K562 (cell line): ENCODE data around the gene PNKD. TPM values are rescaled to one million over a fixed set of nuclear protein-coding genes. Genes with fewer than 3 reads are reported as not detected.
A peak's percentile ranks its signal among the peaks of the same experiment; 100 is the strongest.

Experiments used
- ATAC-seq: fragments of 200-7000 bp; cut with Tn5 transposase; 3 replicates; pipeline ENCODE4 v1.9.1; 2020; ENCODE audit warnings: moderate library complexity
- BruUV-seq: library from RNA; stranded (reverse); fragments of 400-500 nt; replicated peaks from 2 replicates; lab custom pipeline; 2021; lab: Mats Ljungman, UMichigan
- CTCF ChIA-PET: fragments of 300-600 bp; formaldehyde crosslinking; extraction: SDS; loops from one replicate; lab custom pipeline; 2021; ENCODE audit warnings: low intra/inter-chr PET ratio; lab: Yijun Ruan, JAX
- POLR2A ChIA-PET: fragments of 300-600, 350-650 bp; sonication (Branson Sonifier 250); formaldehyde crosslinking; extraction: SDS; loops from one replicate; lab custom pipeline; 2021; ENCODE audit warnings: antibody characterized with exemption, inconsistent platforms; lab: Yijun Ruan, JAX
- DNase-seq, 4 experiments: peaks; one replicate each; pipeline versions ENCODE4 v3.0.0 to v3.0.0-alpha.2; 2011 to 2018; ENCODE audit warnings: low spot score in 3 of 4, mixed read lengths in 3 of 4; ENCODE audit errors: extremely low read depth in 1 of 4
- FAIRE-seq: peaks from 2 replicates; lab custom pipeline; 2011; peaks lifted over from hg19 to GRCh38; lab: Jason Lieb, UNC
- H2AFZ ChIP-seq: 2 replicates; pipeline ENCODE4 v1.6.0; 2011; ENCODE audit warnings: low read depth, low read length, control low read depth, inconsistent platforms
- H3K27ac ChIP-seq: fragments of 200-600 bp; 3 replicates; pipeline ENCODE4 v1.8.0; 2011; ENCODE audit warnings: low read depth, mild to moderate bottlenecking, control low read depth, inconsistent platforms, low read length, moderate library complexity, mixed read lengths; ENCODE audit errors: extremely low read depth
- H3K27me3 ChIP-seq, 2 experiments: fragments of 300-600 bp in 1 of 2; 2 replicates in 1 of 2; 3 replicates in 1 of 2; pipeline versions ENCODE4 v1.6.0 to v1.8.0; 2011; ENCODE audit warnings: inconsistent platforms in 2 of 2, low read length in 2 of 2, mild to moderate bottlenecking in 1 of 2, mixed read lengths in 1 of 2, moderate library complexity in 1 of 2; ENCODE audit not compliant: control insufficient read depth in 2 of 2, insufficient read depth in 2 of 2
- H3K36me3 ChIP-seq: fragments of 300-600 bp; 3 replicates; pipeline ENCODE4 v1.8.0; 2011; ENCODE audit warnings: mild to moderate bottlenecking, low read length, inconsistent platforms; ENCODE audit not compliant: control insufficient read depth, insufficient read depth
- H3K4me1 ChIP-seq, 2 experiments: fragments of 200-600 bp in 1 of 2; replicated peaks in 1 of 2; 2 replicates in 1 of 2; 3 replicates in 1 of 2; pipeline versions ENCODE4 v1.5.1 to v1.8.0; 2011; ENCODE audit warnings: inconsistent platforms in 2 of 2, low read length in 2 of 2, mild to moderate bottlenecking in 1 of 2, mixed read lengths in 1 of 2, moderate library complexity in 1 of 2; ENCODE audit not compliant: control insufficient read depth in 2 of 2, insufficient read depth in 2 of 2
- H3K4me2 ChIP-seq: 2 replicates; pipeline ENCODE4 v1.6.1; 2011; ENCODE audit warnings: low read length, control low read depth, inconsistent platforms, mixed read lengths; ENCODE audit not compliant: insufficient read depth
- H3K4me3 ChIP-seq: fragments of 200-600 bp; sonication (generic), shearing (Covaris generic); 2 replicates; pipeline ENCODE4 v1.5.1; 2016; ENCODE audit warnings: control low read depth, inconsistent platforms
- H3K79me2 ChIP-seq: fragments of 200-600 bp; 3 replicates; pipeline ENCODE4 v1.8.0; 2011; ENCODE audit warnings: low read length, inconsistent platforms; ENCODE audit not compliant: control insufficient read depth, insufficient read depth
- H3K9ac ChIP-seq, 2 experiments: 2 replicates each; pipeline versions ENCODE4 v1.6.0 to v1.6.1; 2011; ENCODE audit warnings: low read depth in 2 of 2, low read length in 2 of 2, control low read depth in 1 of 2, inconsistent platforms in 1 of 2, mild to moderate bottlenecking in 1 of 2, mixed read lengths in 1 of 2; ENCODE audit not compliant: insufficient read depth in 1 of 2
- H3K9me1 ChIP-seq: one replicate; pipeline ENCODE4 v1.6.0; 2011; ENCODE audit warnings: inconsistent platforms, mild to moderate bottlenecking, low read length, moderate library complexity; ENCODE audit not compliant: control insufficient read depth, insufficient read depth
- H3K9me3 ChIP-seq: replicated peaks from 2 replicates; pipeline ENCODE4 v1.5.1; 2011; ENCODE audit warnings: low read depth, low read length, inconsistent platforms; ENCODE audit not compliant: control insufficient read depth, insufficient read depth
- H4K20me1 ChIP-seq: replicated peaks from 2 replicates; pipeline ENCODE4 v1.6.1; 2011; ENCODE audit warnings: low read length, inconsistent platforms, mixed read lengths; ENCODE audit not compliant: control insufficient read depth, insufficient read depth
- CTCFL ChIP-seq: IDR thresholded peaks from 2 replicates; pipeline ENCODE4 v1.6.1; 2011; ENCODE audit warnings: borderline replicate concordance, low read depth, mild to moderate bottlenecking, moderate library complexity, low read length; ENCODE audit not compliant: insufficient read depth, poor library complexity, severe bottlenecking
- DMBX1 ChIP-seq: fragments of 250-450 bp; sonication (Bioruptor Pico); IDR thresholded peaks from 2 replicates; pipeline ENCODE4 v1.8.0; 2022; ENCODE audit warnings: inconsistent platforms, mild to moderate bottlenecking, moderate library complexity, borderline replicate concordance
- E2F6 ChIP-seq, 2 experiments: IDR thresholded peaks; 2 replicates each; pipeline ENCODE4 v1.6.1; 2011; ENCODE audit warnings: borderline replicate concordance in 1 of 2, control low read depth in 1 of 2, low read depth in 1 of 2, low read length in 1 of 2, mild to moderate bottlenecking in 1 of 2, mixed read lengths in 1 of 2, moderate library complexity in 1 of 2; ENCODE audit not compliant: insufficient read depth in 1 of 2, insufficient read length in 1 of 2, poor library complexity in 1 of 2, severe bottlenecking in 1 of 2; ENCODE audit errors: extremely low read depth in 1 of 2
- ETV5 ChIP-seq: sonication (generic); formaldehyde crosslinking; IDR thresholded peaks from 2 replicates; pipeline ENCODE4 v1.4.0; 2020; ENCODE audit warnings: low read depth, mild to moderate bottlenecking, missing genetic modification reagents
- GMEB1 ChIP-seq: fragments of 250-450 bp; sonication (Bioruptor Pico); IDR thresholded peaks from 2 replicates; pipeline ENCODE4 v1.4.0; 2020; ENCODE audit warnings: mild to moderate bottlenecking
- HLTF ChIP-seq: fragments of 450-650 bp; IDR thresholded peaks from 2 replicates; pipeline ENCODE4 v1.6.1; 2016
- NFIC ChIP-seq: fragments of 450-650 bp; IDR thresholded peaks from 2 replicates; pipeline ENCODE4 v1.6.1; 2017; ENCODE audit warnings: mild to moderate bottlenecking, inconsistent platforms
- SAFB2 ChIP-seq: fragments of 200-400 bp; formaldehyde crosslinking; IDR thresholded peaks from 2 replicates; pipeline ENCODE4 v1.6.1; 2018; ENCODE audit warnings: borderline replicate concordance, low read length, low read depth, moderate library complexity; ENCODE audit not compliant: severe bottlenecking
- SP2 ChIP-seq: IDR thresholded peaks from 2 replicates; pipeline ENCODE4 v1.6.1; 2011; ENCODE audit warnings: mild to moderate bottlenecking, low read depth, low read length, moderate library complexity; ENCODE audit not compliant: poor library complexity, severe bottlenecking; ENCODE audit errors: extremely low read depth
- TAF1 ChIP-seq: IDR thresholded peaks from 2 replicates; pipeline ENCODE4 v1.6.1; 2011; ENCODE audit warnings: mild to moderate bottlenecking, low read length, moderate library complexity; ENCODE audit not compliant: insufficient read depth, control insufficient read depth, severe bottlenecking; ENCODE audit errors: extremely low read depth
- TEAD1 ChIP-seq, 2 experiments: fragments of 450-650 bp in 1 of 2; sonication (generic) in 1 of 2; formaldehyde crosslinking; IDR thresholded peaks; 2 replicates each; pipeline versions ENCODE4 v1.4.0 to v1.8.0; 2020 to 2022; ENCODE audit warnings: mild to moderate bottlenecking in 2 of 2, missing genetic modification reagents in 1 of 2
- THRA ChIP-seq: fragments of 450-650 bp; IDR thresholded peaks from 2 replicates; pipeline ENCODE4 v1.6.1; 2017; ENCODE audit warnings: mild to moderate bottlenecking, moderate library complexity
- ZNF507 ChIP-seq: conservative IDR thresholded peaks from 2 replicates; pipeline ENCODE4 v1.6.1; 2017; ENCODE audit warnings: missing genetic modification characterization, missing compliant biosample characterization
- WGBS: fragments of 100-300 bp; shearing (Covaris generic); methylation state at CpG from one replicate; pipeline ENCODE4 v1.1.6; 2016; ENCODE audit warnings: low coverage, mixed read lengths; ENCODE audit not compliant: insufficient coverage; ENCODE audit errors: missing lambda C conversion rate; 5-methylcytosine and 5-hydroxymethylcytosine counted together
- in situ Hi-C: fragments of 300-500 bp; cut with MboI; formaldehyde crosslinking; loops from 4 replicates; pipeline ENCODE4 v1.15.0; 2018; ENCODE audit warnings: inconsistent platforms, mixed read lengths
- intact Hi-C: fragments of 100-400 bp; cut with micrococcal nuclease; formaldehyde crosslinking; loops from 2 replicates; pipeline ENCODE4 v1.14.2; 2022
- polyA plus RNA-seq, 8 experiments: library from polyadenylated mRNA; depleted of rRNA in 4 of 8; stranded (reverse) in 5 of 8; unstranded in 3 of 8; fragments of >200 nt; fragmentation: Nextera tagmentation in 2 of 8; fragmentation: Illumina TruSeq in 1 of 8; extraction: Ambion mirVana in 2 of 8; extraction: Trizol in 1 of 8; gene quantifications; 2 replicates each; pipeline versions ENCODE4 v1.2.1 to v1.2.3, GENCODE V29; 2011 to 2014; ENCODE audit warnings: inconsistent platforms in 1 of 8, missing spikeins in 1 of 8
- total RNA-seq, 7 experiments: library from RNA; depleted of rRNA in 6 of 7; stranded (reverse); fragments of >200 nt in 6 of 7; fragmentation: Illumina TruSeq in 2 of 7; extraction: Trizol in 2 of 7; gene quantifications; 2 replicates each; pipeline versions ENCODE4 v1.2.1 to v1.2.3, GENCODE V29; 2011 to 2021; ENCODE audit warnings: low replicate concordance in 1 of 7

Gene PNKD
- total and polyA plus RNA-seq, 9 of the 15 experiments (the other 6 are each of a cell fraction or from before 2014, with no cell fraction given): 26.0 to 105 (median 60.1) TPM

GRCh38 chr2:218261423-218262236 is 8.7 kb upstream of the PNKD start:
- Histone ChIP-seq H3K4me3 (no peak overlapping the region), H4K20me1 (no peaks in the 10 kb centered on the region), H2AFZ (no peak overlapping the region), H3K27ac (no peak overlapping the region), H3K27me3 (no peaks in the 10 kb centered on the region), H3K9ac (peak overlapping the region in 1 of 2 experiments; percentile 71; a peak in 2 of 4 replicates), H3K9me3 (no peaks in the 10 kb centered on the region), H3K4me1 (peaks cover 3 to 13% of the 10 kb centered on the region in 2 experiments; a peak in 4 of 5 replicates), H3K9me1 (no peaks in the 10 kb centered on the region), H3K4me2 (no peak overlapping the region), H3K79me2 (no peaks in the 10 kb centered on the region), H3K36me3 (peaks cover 27% of the 10 kb centered on the region; the same call in 1 of the 3 replicates)
- no peak for ATAC-seq
- DNase-seq: no peak
- no peak for FAIRE-seq
- no TSS peak for BruUV-seq
- 65% methylated on average over 4 of the region's 8 CpGs for WGBS
- POLR2A ChIA-PET: interaction anchor here (1.3 to 1.5 kb wide), 2 partner anchors 8 to 13 kb away, joined by 3 to 5 read pairs; partner anchors contain the start of genes AAMP and PNKD
- in situ Hi-C loops (no loop called here), intact Hi-C loops (no loop called here)
- CTCF ChIA-PET: no interaction called here
- TF ChIP-seq HLTF (no peak), SAFB2 (no peak), SP2 (no peak), TEAD1 (CRISPR knock-in tag; IDR thresholded peaks at IDR 0.05) (no peak), CTCFL (no peak), E2F6 (IDR thresholded peaks at IDR 0.05; ENCODE audit: borderline replicate concordance in 1 of 2, extremely low read depth in 1 of 2, insufficient read depth in 1 of 2, insufficient read length in 1 of 2, low read depth in 1 of 2, low read length in 1 of 2, poor library complexity in 1 of 2, severe bottlenecking in 1 of 2) (no peak), NFIC (no peak), DMBX1 (no peak), TAF1 (no peak), GMEB1 (CRISPR knock-in tag) (no peak), THRA (no peak), ZNF507 (tag) (no peak), ETV5 (CRISPR knock-in tag) (no peak)
